SK-N-SH (cell line): ENCODE measurements around the gene ZBTB7B.

Source experiments
- CHD2 ChIP-seq: fragments of 150-350 bp; IDR thresholded peaks from 2 replicates; pipeline ENCODE4 v1.6.1; 2018; ENCODE audit warnings: low read length; ENCODE audit not compliant: partially characterized antibody
- EZH2phosphoT487 ChIP-seq: fragments of 200-600 bp; sonication (generic); IDR thresholded peaks from 2 replicates; pipeline ENCODE4 v1.6.1; 2017; ENCODE audit warnings: low read depth, mixed run types, mild to moderate bottlenecking, antibody characterized with exemption, moderate library complexity, borderline replicate concordance
- JUND ChIP-seq: IDR thresholded peaks from 2 replicates; pipeline ENCODE4 v1.4.0; 2012
- MXI1 ChIP-seq: IDR thresholded peaks from 2 replicates; pipeline ENCODE4 v1.6.1; 2012; ENCODE audit warnings: mild to moderate bottlenecking, low read depth, low read length, improper control_type of control experiment
- POLR2AphosphoS5 ChIP-seq: IDR thresholded peaks from 2 replicates; pipeline ENCODE4 v1.6.1; 2012; ENCODE audit warnings: low read depth, low read length
- RAD21 ChIP-seq: IDR thresholded peaks from 2 replicates; pipeline ENCODE4 v1.6.1; 2012; ENCODE audit warnings: mild to moderate bottlenecking, low read length
- RCOR1 ChIP-seq: fragments of 150-350 bp; IDR thresholded peaks from 2 replicates; pipeline ENCODE4 v1.6.1; 2017; ENCODE audit warnings: antibody characterized with exemption, low read length
- SIN3A ChIP-seq: IDR thresholded peaks from 2 replicates; pipeline ENCODE4 v1.6.1; 2012; ENCODE audit warnings: low read depth, mild to moderate bottlenecking, low read length, moderate library complexity, borderline replicate concordance
- TCF12 ChIP-seq: IDR thresholded peaks from 2 replicates; pipeline ENCODE4 v1.4.0; 2012
- YY1 ChIP-seq: IDR thresholded peaks from 2 replicates; pipeline ENCODE4 v1.4.0; 2012; ENCODE audit warnings: low read depth, mild to moderate bottlenecking
- TF ChIP-seq, protein P1 (sequence below): fragments of 200-600 bp; sonication (generic); IDR thresholded peaks from 2 replicates; pipeline ENCODE4 v1.6.1; 2017; ENCODE audit warnings: antibody characterized with exemption, mild to moderate bottlenecking, moderate library complexity
- TF ChIP-seq, protein P2 (sequence below): fragments of 150-350 bp; IDR thresholded peaks from 2 replicates; pipeline ENCODE4 v1.6.1; 2017; ENCODE audit warnings: antibody characterized with exemption, low read length, low read depth, borderline replicate concordance
- TF ChIP-seq, protein P3 (sequence below): fragments of 150-350 bp; IDR thresholded peaks from 2 replicates; pipeline ENCODE4 v1.6.1; 2016; ENCODE audit warnings: mild to moderate bottlenecking, low read depth, low read length

DNA sequence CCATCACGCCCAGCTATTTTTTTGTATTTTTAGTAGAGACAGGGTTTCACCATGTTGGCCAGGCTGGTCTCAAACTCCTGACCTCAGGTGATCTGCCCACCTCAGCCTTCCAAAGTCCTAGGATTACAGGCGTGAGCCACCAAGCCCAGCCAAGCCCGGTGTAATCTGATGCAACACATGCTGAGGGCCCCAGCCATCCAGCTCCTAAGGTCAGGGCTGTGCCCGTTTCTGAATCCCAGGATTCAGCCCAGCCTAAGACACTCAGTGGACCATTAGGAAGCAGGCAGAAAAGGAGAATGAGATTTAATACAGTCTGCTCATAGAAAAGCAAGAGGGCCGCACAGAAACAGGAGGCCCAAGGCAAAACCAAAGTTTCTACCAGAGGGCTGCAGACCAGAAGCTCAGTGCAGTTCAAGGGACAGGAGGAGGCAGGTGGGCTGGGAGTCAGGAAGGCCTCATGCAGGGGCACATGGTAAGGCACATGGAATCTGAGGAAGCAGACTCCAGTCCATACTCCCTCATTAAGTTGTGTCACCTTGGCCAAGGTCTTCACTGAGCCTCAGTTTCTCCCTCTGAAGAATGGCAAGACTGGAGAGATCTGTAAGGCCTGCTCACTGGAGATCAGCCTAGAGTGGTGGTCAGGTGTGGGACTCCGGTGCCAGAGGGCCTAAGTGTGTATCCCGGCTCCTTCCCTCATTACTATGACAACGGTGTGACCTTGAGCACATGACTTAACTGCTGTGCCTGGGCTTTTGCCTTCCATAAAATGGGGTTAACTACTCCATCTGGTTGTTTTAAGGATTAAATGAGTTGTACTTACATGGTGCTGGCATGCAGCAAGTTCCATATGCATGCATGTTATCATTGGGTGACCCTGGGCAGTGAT lies 46.1 kb downstream of the ZBTB7B start:
- TF ChIP-seq, protein P1, sequence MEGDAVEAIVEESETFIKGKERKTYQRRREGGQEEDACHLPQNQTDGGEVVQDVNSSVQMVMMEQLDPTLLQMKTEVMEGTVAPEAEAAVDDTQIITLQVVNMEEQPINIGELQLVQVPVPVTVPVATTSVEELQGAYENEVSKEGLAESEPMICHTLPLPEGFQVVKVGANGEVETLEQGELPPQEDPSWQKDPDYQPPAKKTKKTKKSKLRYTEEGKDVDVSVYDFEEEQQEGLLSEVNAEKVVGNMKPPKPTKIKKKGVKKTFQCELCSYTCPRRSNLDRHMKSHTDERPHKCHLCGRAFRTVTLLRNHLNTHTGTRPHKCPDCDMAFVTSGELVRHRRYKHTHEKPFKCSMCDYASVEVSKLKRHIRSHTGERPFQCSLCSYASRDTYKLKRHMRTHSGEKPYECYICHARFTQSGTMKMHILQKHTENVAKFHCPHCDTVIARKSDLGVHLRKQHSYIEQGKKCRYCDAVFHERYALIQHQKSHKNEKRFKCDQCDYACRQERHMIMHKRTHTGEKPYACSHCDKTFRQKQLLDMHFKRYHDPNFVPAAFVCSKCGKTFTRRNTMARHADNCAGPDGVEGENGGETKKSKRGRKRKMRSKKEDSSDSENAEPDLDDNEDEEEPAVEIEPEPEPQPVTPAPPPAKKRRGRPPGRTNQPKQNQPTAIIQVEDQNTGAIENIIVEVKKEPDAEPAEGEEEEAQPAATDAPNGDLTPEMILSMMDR, result no peak
- TF ChIP-seq, protein P2, sequence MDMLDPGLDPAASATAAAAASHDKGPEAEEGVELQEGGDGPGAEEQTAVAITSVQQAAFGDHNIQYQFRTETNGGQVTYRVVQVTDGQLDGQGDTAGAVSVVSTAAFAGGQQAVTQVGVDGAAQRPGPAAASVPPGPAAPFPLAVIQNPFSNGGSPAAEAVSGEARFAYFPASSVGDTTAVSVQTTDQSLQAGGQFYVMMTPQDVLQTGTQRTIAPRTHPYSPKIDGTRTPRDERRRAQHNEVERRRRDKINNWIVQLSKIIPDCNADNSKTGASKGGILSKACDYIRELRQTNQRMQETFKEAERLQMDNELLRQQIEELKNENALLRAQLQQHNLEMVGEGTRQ, result no peak
- no peak for TF ChIP-seq EZH2phosphoT487
- no peak for TF ChIP-seq POLR2AphosphoS5
- no peak for TF ChIP-seq RAD21
- TF ChIP-seq YY1, result no peak
- TF ChIP-seq MXI1, result no peak
- no peak for TF ChIP-seq CHD2
- TF ChIP-seq TCF12, result no peak
- no peak for TF ChIP-seq RCOR1
- TF ChIP-seq SIN3A, result no peak
- TF ChIP-seq JUND, result no peak
- TF ChIP-seq, protein P3, sequence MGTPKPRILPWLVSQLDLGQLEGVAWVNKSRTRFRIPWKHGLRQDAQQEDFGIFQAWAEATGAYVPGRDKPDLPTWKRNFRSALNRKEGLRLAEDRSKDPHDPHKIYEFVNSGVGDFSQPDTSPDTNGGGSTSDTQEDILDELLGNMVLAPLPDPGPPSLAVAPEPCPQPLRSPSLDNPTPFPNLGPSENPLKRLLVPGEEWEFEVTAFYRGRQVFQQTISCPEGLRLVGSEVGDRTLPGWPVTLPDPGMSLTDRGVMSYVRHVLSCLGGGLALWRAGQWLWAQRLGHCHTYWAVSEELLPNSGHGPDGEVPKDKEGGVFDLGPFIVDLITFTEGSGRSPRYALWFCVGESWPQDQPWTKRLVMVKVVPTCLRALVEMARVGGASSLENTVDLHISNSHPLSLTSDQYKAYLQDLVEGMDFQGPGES, result no peak
